Neural progenitor cell (in vitro differentiated cells): ENCODE results near the gene DEFB126.

Source experiments
- CTCF ChIP-seq: fragments of 200-600 bp; sonication (generic); IDR thresholded peaks from 2 replicates; pipeline ENCODE4 v1.5.1; 2017; ENCODE audit warnings: antibody characterized with exemption, mild to moderate bottlenecking
- EZH2 ChIP-seq: fragments of 200-600 bp; sonication (generic); IDR thresholded peaks from 2 replicates; pipeline ENCODE4 v1.6.1; 2017; ENCODE audit warnings: antibody characterized with exemption, mild to moderate bottlenecking, moderate library complexity

GRCh38 chr20:112396-112795 lies 30.0 kb upstream of the DEFB126 start:
- TF ChIP-seq EZH2 (no peak), CTCF (no peak)
